Ovary (tissue), 9 donors: Measurements from ENCODE around the gene PSMB7. TPM values are rescaled to one million over a fixed set of nuclear protein-coding genes. Genes with fewer than 3 reads are reported as not detected.

Experiments used
- DNase-seq, 5 donors: peaks; one replicate each; pipeline ENCODE4 v3.0.0-alpha.2; 2019 to 2020
- H3K27ac ChIP-seq, 2 donors: fragments of 200-600 bp; one replicate each; pipeline versions ENCODE4 v1.5.1 to v1.8.0; 2019 to 2022
- H3K27me3 ChIP-seq: fragments of 200-600 bp; one replicate; pipeline ENCODE4 v1.8.0; 2022
- H3K36me3 ChIP-seq: fragments of 200-600 bp; sonication (generic); one replicate; pipeline ENCODE4 v1.5.1; 2019
- H3K4me1 ChIP-seq: one replicate; pipeline ENCODE4 v1.8.1; 2013; ENCODE audit warnings: mild to moderate bottlenecking, moderate library complexity; ENCODE audit not compliant: insufficient read depth
- H3K4me3 ChIP-seq: fragments of 200-600 bp; sonication (generic); one replicate; pipeline ENCODE4 v1.5.1; 2017
- H3K9me3 ChIP-seq, 2 donors: fragments of 200-600 bp in 1 of 2; sonication (generic) in 1 of 2; one replicate each; pipeline versions ENCODE4 v1.5.1 to v1.8.1; 2013 to 2019; ENCODE audit warnings: mild to moderate bottlenecking in 1 of 2, moderate library complexity in 1 of 2
- EP300 ChIP-seq: sonication (generic); formaldehyde crosslinking; IDR thresholded peaks from one replicate; pipeline ENCODE4 v1.6.1; 2017; ENCODE audit warnings: antibody characterized with exemption
- POLR2A ChIP-seq: fragments of 450-650 bp; IDR thresholded peaks from one replicate; pipeline ENCODE4 v1.6.1; 2017; ENCODE audit warnings: antibody characterized with exemption, mild to moderate bottlenecking, moderate library complexity
- WGBS, 3 donors: extraction: QIAGEN DNeasy Blood & Tissue Kit in 1 of 3; methylation state at CpG; one replicate each; pipeline versions ENCODE4 v1.1.5 to v1.1.7; 2013 to 2017; 5-methylcytosine and 5-hydroxymethylcytosine counted together
- intact Hi-C, 4 donors: fragments of 100-400 bp; cut with DNase I; formaldehyde crosslinking; loops; one replicate each; pipeline versions ENCODE4 v1.11.0 to v1.15.1; 2022 to 2023
- polyA plus RNA-seq, 2 donors: library from polyadenylated mRNA; stranded (reverse); fragments of 200-250 nt in 1 of 2; fragments of 350-450 nt in 1 of 2; fragmentation: Illumina TruSeq in 1 of 2; extraction: RNeasy Lipid Tissue Mini Kit (QIAGEN cat#74804) in 1 of 2; gene quantifications; one replicate each; pipeline ENCODE4 v1.2.3, GENCODE V29; 2013 to 2014
- total RNA-seq, 7 donors: library from RNA; depleted of rRNA in 2 of 7; stranded (reverse); fragments of >200 nt in 2 of 7; fragmentation: NEBNext Ultra II Directional in 3 of 7; extraction: Animal tissue kit (Norgen Biotek cat#: 25700) in 3 of 7; gene quantifications; one replicate each; pipeline versions ENCODE4 v1.1.0 to v1.2.4, GENCODE V29; 2016 to 2023
- TF ChIP-seq, protein P1 (sequence below), 3 donors: fragments of 450-650 bp in 2 of 3; fragments of 200-600 bp in 1 of 3; IDR thresholded peaks; one replicate each; pipeline versions ENCODE4 v1.5.1 to v1.8.0; 2016 to 2022; ENCODE audit warnings: antibody characterized with exemption in 3 of 3, mild to moderate bottlenecking in 1 of 3
- donor health status: DM: no; HTN: no; CAD: no; lungs with moderate emphysema.
- donor health status: DM: no; HTN: no; CAD: no.
- donor health status: Bipolar disorder and iron deficiency.
- donor health status: DM: yes; HTN: yes; CAD: no.
- donor health status: DM: no; HTN: no; CAD: no.
- donor health status: DM: yes; HTN: yes; CAD: no.

PSMB7 gene
- total and polyA plus RNA-seq, 9 donors, result 88.0 to 211 (median 95.1) TPM

DNA sequence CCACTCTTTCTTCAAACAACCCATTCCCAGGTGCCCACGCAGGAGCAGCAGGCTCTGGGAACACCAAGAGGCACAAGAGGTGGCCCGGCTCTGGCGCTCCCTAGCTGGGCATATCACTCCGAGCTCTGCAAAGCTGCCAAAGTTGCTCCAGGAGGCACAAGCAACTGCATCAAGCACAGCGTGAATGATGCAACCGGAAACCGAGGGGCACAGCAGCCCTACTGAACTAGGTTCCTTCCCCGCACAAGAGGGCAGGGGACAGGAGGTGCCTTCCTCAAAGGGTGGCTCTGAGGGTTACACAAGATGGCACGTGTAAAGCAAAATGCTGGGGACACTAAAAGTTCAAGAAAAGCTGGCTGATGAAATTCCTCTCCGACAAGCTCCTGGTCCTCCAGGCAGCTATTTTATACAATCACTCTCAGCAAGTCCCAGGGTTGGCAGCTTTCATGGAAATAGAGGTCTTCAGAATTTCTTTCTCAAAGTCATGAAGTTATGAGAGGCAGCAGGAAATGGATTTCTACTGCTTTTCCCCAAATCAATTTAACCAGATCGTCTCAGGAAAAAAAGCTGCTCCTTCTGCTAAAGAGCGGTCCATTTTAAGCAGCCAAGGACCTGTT lies 22.9 kb downstream of the PSMB7 start:
- H3K27ac ChIP-seq, result no peak overlapping the region
- no peaks in the 10 kb centered on the region for H3K27me3 ChIP-seq
- peaks cover 10% of the 10 kb centered on the region for H3K4me1 ChIP-seq
- no peaks in the 10 kb centered on the region for H3K9me3 ChIP-seq
- H3K4me3 ChIP-seq, result no peak overlapping the region
- H3K36me3 ChIP-seq, result no peaks in the 10 kb centered on the region
- TF ChIP-seq, protein P1, sequence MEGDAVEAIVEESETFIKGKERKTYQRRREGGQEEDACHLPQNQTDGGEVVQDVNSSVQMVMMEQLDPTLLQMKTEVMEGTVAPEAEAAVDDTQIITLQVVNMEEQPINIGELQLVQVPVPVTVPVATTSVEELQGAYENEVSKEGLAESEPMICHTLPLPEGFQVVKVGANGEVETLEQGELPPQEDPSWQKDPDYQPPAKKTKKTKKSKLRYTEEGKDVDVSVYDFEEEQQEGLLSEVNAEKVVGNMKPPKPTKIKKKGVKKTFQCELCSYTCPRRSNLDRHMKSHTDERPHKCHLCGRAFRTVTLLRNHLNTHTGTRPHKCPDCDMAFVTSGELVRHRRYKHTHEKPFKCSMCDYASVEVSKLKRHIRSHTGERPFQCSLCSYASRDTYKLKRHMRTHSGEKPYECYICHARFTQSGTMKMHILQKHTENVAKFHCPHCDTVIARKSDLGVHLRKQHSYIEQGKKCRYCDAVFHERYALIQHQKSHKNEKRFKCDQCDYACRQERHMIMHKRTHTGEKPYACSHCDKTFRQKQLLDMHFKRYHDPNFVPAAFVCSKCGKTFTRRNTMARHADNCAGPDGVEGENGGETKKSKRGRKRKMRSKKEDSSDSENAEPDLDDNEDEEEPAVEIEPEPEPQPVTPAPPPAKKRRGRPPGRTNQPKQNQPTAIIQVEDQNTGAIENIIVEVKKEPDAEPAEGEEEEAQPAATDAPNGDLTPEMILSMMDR (IDR thresholded peaks at IDR 0.05), result no peak
- no peak for TF ChIP-seq EP300
- no peak for TF ChIP-seq POLR2A
- 91 to 96% (median 91%) methylated on average over 12 of the region's 12 CpGs for WGBS, 3 donors
- intact Hi-C loops, result no loop called here
- DNase-seq, result no peak

DNA sequence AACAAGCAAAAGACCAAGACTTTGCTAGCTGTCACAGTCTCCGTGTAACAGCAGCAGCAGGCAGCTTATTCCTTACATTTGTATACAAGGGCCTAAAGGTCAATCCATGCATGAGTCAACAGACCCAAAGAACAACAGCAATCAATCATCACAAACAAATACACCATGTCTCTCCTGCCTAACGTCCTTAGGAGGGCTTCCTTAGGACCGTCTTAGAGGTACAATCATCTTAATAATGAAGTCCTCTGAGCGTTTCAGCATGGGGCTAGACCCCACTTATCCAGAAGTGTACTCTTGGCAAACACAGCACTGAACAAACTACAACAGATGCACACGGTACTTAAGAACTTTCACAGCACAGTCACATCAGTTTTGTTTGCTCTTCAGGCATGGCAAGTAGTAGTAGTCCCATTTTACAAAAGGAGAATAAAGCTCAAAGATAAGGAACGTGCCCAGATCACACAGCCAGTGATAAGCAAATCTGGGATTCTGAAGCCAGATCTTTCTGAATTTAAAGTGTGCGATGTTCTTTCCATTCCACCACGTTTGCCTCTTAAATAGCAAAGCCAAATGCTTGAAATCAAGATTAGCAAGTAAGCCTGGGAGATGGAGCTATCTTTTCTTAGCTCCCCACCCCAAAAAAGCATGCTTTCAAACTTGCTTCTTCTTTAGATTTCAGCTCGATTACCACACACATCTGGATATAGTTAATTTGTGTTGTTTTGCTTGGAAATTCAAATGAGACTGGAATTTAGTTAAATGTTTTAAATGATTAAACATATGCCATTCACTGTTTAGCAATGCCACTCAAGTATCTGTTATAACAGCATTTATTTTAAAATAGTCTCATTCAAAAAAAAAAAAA lies 24.2 kb downstream of the PSMB7 start:
- intact Hi-C loops, result no loop called here
- Histone ChIP-seq H3K4me1 (peaks cover 14% of the 10 kb centered on the region), H3K4me3 (no peak overlapping the region), H3K9me3 (no peaks in the 10 kb centered on the region), H3K27ac (no peak overlapping the region), H3K36me3 (no peaks in the 10 kb centered on the region), H3K27me3 (no peaks in the 10 kb centered on the region)
- 71 to 75% (median 74%) methylated on average over 9 of the region's 9 CpGs for WGBS, 3 donors
- TF ChIP-seq, protein P1 (IDR thresholded peaks at IDR 0.05), result no peak
- TF ChIP-seq EP300, result no peak
- no peak for TF ChIP-seq POLR2A
- no peak for DNase-seq

DNA sequence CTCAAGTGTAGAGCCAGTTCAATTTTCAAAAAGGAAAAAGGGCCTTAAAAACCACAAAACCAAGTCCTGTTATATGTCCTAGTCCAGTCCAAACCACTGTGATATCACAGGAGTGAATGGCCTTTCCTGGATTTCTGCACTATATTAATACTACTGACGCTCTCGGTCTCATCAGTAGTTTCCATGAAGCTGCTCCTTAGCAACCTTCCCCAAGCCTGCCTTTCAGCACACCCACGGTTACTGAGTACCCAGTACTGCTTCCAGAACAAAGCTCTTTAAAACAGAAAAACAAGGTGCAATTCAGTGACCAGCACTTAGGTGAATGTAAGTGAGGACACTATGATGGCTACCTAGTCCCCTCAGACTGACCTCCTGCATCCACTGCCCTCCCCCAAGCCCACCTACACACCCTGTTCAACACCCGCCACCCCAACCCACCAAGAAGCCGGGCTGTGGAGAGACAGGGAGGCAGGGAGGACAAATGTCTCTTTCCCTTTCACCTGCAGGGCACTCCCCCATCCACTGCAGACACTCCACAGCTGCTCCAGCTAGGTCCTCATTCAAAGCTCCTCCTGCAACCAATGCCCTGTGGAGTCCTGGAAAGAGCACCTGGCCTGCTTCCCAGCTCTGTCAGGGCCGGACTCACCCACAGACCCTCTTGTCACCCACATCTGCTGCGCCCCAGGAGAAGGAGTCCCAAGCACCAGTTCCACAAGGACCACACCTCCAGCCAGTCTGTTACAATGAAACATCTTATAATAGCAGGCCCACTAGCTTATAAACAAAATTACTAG lies 25.9 kb downstream of the PSMB7 start:
- TF ChIP-seq POLR2A (no peak), EP300 (no peak)
- TF ChIP-seq, protein P1 (IDR thresholded peaks at IDR 0.05), result no peak
- Histone ChIP-seq H3K9me3 (no peaks in the 10 kb centered on the region), H3K4me1 (peaks cover 17% of the 10 kb centered on the region), H3K27ac (no peak overlapping the region), H3K36me3 (no peaks in the 10 kb centered on the region), H3K27me3 (no peaks in the 10 kb centered on the region), H3K4me3 (no peak overlapping the region)
- 73 to 78% (median 77%) methylated on average over 7 of the region's 7 CpGs for WGBS, 3 donors
- no peak for DNase-seq
- intact Hi-C loops, result no loop called here

DNA sequence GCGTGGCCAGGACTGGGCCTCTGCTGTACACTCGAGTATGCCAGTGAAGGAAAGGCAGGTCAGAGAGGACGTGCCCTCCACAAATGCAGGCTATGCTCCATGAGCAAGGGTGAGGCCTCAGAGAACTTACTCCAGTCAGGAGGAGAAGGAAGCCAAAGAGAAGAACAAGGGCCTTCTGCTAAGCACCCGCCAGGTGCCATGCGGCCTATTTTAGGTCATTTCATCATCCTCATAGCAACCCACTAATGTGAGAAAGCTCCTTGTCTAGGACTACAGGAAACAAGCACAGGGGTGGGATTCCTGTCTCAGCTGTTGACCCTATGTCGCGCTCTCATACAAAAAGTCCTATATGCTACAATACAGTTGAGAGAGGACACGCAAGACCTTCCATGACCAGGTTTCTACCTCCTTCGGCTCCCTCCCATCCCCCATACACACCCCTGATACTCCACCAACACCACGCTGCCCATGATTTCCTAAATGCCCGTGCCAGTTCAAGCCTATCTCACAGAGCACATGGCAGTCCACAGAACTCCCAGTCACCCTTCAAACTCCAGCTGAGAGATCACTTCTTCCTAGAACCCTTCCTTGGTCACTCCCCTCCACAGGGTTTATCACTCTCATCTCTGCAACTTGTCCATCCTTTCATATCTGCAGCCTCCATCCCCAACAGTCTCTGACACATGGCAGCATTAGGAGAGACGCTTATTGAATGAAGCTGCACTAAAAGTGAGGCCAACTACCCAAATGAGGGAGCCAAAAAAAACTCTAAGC lies 26.8 kb downstream of the PSMB7 start:
- TF ChIP-seq, protein P1 (IDR thresholded peaks at IDR 0.05), result no peak
- TF ChIP-seq EP300 (no peak), POLR2A (no peak)
- intact Hi-C loops, result no loop called here
- no peak for DNase-seq
- H3K4me3 ChIP-seq, result no peak overlapping the region
- no peaks in the 10 kb centered on the region for H3K27me3 ChIP-seq
- H3K9me3 ChIP-seq, result no peaks in the 10 kb centered on the region
- peaks cover 17% of the 10 kb centered on the region for H3K4me1 ChIP-seq
- WGBS, 3 donors, result 92 to 93% (median 92%) methylated on average over 12 of the region's 12 CpGs
- H3K27ac ChIP-seq, result no peak overlapping the region
- H3K36me3 ChIP-seq, result no peaks in the 10 kb centered on the region
